Femur (tissue), 1 donor: ENCODE measurements around the gene LYPD6B.

ENCODE experiments used
- DNase-seq: peaks from one replicate; pipeline ENCODE4 v3.0.0-alpha.2; 2017

Gene LYPD6B

DNA sequence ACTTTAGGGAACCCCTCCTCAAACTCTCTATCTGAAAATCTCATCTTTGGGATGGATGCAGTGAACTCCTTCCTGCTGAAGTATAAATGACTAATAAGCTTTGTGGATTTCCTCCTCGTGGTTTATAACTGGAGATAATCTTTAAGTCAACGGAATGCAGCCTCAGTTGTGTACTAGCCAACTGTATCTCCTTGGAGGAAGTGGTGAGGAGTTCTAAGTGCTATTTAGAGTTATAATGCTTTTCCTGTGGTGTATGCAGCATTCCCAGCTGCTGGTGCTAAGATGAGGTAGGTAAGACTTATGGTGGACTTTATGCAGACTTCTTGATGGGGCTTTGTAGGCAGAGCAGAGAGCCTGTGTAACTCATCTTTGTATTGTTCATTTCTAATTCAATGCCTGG lies 90.9 kb downstream of the LYPD6B start:
- DNase-seq: no peak

DNA sequence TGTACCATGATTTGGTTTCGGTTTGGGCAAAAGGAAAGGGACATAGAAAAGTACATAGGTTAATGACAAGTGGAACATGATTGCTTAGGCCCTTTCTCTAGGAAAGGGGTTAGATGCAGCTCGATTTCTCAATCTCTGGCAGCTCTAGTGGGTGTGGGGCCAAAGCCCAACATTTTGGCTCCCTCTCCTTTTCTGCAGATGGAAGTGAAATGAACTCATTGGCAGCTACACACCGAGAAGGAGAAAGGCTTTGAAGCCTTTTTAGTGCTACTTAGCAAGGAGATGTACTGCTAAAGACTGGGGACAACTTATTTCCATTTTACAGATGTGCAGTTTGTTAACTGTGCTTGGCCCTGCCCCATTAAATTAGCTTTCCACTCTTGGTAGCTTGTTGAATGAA lies 93.8 kb downstream of the LYPD6B start:
- DNase-seq: no peak

DNA sequence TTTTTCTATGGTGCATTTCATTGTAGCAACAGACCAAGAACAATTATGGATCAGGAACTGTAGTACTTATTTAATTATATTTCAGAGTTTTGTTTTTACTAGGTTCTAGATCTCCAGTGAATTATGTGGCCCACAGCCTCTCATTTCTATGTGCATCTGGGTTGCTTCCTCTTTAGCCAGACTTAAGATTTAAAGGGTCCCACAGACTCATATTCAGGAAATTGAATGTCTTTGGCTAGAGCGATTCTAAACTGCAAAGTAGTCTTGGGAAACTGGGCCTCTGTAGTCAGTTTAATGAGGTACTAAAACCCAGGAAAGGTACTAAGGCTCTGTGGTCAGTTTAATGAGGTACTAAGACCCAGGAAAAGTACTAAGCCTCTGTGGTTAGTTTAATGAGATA lies 94.4 kb downstream of the LYPD6B start:
- DNase-seq: no peak

DNA sequence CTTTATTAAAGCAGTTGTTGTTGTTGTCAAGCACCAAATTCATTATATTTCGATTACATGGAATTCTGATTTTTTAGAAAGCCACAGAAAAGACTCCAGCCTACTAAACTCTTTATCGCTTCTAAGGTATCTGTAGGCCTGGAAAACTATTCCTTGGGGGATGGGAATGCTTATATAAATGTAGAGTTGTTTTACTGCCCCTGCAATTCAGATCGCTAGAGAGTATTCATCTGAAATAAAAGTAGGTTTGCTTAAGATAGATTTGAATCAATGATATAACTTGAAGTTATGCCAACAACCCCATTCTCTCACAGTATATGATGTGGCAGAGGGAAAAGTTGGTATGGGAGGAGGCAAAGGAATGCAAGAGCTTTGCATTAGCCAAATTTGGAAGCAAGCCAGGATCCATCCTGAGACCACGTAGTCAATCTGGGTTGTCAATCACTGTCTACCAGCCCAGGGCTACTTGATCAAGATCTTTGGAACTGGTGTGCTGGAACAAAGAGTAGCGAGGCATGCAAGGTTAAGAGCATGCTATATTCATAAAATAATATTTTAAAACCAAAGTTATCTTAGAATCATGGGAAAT lies 95.9 kb downstream of the LYPD6B start:
- no peak for DNase-seq

DNA sequence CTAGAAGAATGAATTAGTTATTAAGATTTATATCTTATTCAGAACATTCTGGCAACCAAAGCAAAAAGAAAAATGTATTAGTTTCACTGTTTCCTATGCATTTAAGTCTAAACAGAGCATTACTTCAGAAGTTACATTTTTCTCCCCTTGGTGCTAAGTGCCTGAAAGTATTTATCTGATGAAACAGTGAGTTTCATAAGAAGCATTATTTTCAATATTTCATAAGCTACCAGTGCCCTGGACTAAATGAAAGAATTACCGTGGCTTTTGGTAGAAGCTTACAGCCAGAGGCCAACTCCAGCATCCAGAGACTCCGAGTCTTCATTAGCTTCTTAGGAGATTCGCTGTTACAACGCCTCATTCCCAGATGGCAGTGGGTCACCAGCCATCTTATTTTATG lies 97.6 kb downstream of the LYPD6B start:
- DNase-seq: no peak

DNA sequence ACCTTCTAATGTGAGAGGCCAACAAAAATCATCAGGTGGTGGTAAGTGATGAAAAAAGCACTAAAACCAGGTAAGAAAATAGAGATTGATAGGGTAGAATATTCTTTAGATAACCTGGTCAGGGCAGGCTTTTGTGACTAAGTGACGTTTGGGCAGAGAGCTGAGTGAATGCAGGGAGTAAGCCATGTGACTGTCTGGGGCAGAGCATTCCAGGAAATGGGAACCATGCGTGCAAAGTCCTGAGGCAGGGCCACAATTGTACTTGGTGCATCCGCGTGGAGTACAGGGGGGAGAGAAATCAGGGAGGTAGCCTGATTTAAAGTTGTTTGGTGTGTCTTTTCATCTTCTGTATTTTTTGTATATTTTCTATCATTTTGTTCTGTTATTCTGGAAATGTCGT lies 102.5 kb downstream of the LYPD6B start:
- DNase-seq: no peak

DNA sequence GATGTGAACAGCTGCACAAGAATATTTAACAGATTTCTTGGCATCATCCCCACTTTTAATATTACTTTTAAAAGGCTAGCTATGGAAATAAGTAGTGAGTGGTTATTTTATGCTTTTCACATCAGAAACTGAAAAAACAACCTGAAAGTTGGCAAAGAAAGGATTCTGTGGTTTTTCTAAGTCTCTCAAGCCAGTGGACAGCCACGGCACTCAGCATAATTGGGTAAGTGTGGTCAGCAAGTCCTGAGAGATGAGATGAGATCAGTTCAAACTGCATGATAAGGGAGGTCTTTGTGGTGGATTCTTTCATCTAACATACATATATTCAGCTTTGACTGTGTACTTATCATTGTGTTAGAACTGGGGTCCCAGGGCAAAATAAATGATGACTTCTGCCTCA lies 105.2 kb downstream of the LYPD6B start:
- no peak for DNase-seq

DNA sequence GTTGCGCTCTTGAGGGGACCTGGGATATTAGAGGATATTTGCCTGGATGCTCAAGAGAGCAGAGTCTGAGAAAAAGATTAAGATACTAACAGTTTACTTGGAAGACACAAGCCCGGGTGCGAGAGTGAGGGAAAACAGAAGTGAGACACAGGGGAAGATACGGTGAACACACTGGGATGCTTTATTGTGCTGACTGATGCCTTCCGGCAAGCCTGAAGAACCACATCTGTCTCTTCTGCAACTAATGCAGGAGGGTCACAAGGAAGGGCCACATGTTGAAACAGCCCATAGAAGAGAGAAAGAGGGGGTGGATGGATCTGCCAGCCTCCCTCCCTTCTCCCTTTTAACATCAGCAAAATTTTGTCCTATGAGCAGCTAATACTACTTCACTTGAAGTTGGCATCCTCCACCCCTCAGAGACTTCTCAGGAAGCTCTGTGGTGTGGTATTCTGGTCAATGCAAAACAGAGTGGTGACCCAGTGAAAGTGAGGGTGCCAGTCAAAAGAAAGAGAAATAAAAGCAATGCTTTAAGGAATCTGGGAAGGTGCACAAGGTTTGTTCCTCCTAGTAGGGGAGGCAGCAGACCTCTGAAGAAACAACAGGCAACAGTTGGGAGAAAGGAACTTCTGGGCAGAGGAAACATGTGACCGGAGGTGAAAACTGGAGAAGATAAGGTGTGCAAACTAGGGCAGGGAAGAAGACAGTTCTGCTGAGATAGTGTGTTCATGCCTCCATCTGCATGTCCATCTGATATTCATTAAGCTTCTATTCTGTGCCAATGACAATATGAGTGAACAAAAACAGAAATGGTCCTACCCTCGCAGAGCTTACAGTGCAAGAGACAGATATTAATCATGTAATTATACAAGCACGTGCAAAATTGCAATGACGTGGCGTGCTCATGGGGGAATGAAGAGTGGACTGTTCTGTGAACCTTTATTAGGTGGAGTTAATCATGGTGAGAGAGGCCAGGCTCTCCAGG lies 107.1 kb downstream of the LYPD6B start:
- DNase-seq: no peak

DNA sequence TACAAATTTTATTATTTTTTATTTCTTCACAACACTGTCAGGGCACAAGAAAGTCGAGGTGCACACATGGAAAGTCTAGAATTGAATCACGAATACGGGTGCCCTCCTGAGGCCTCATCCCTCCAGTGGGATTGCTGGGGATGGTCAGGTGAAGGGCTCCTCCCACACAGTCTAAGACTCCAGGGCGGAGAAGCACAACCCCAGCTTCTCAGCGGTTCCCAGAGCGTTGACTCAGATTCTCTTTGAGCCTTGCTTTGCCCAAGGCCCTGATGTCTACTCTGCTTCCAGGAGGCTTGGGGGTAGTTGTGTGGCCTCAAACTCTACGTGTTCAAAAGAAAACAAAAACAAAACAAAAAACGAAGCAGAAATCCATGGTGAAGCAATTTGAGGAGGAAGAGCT lies 108.4 kb downstream of the LYPD6B start:
- DNase-seq: no peak

DNA sequence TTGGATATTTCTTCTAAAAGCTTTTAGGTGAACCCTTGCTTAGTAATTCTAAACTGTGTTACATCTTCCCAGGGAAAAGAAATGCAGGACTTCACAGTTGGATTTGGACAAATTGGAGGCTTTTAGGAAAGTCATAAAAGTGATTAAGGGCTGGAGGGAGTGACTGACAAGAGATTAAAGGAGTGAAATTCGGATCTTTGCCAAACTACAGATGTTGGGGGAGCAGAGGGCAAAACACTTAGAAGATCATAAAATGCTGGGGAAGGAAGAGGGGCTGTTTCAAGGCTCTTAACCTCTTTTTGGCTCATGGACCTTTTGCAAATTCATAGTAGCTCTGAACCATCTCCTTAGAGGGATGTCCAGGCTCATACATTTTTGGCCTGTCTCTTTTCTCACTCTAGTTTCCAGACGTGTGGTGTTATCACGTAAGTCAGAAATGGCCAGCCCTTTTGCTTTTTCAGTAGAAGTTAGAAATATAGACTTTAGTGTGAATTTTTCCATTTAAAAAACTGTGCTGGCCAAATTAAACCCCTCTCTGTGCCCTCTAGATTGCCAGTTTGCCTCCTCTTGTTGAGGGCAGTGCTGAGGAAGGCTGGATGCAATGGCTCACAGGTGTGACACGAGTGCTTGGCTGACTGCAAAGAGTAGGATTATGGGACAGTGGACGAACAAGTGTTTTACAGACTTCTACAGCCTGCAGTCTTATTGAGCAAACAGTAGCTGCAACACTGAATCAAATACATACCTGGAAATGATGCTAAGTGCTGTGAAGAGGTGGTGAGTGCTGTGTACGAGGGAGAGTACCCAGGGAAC lies 109.9 kb downstream of the LYPD6B start:
- DNase-seq: no peak

DNA sequence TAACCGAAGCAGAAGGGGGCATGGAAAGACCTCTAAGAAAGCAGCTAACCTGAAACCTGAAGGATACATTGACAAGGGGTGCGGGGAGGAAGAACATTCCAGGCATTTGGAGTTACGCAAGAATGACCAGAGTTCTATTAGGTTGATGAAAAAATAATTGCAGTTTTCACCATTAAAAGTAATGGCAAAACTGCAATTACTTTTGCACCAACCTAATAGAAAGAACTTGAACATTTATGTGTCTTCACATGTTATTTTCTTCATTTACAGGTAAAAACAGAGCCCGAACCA lies 110.5 kb downstream of the LYPD6B start:
- no peak for DNase-seq

DNA sequence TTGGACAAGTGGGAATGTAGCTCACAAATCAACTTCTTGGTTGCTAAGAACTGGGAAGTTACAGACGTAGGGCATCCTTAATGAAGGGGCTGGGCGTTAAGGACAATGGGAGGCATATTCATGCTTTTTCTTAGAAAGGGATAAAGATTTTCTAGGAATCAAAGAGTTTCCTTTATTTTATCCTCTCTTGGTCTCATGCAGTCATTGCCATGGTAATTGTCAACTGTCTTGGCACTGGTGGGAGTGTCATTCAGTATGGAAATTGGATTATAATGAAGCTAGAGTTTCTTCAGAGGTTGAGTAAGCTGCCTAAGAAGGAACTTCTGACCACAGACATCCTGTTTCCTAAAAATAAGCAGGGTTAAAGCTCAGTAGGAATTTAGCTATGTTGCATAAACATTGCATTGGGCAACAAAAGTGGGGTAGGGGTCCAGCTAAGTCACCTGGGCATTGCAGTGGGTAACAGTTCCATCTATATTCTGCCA lies 114.0 kb downstream of the LYPD6B start:
- no peak for DNase-seq

DNA sequence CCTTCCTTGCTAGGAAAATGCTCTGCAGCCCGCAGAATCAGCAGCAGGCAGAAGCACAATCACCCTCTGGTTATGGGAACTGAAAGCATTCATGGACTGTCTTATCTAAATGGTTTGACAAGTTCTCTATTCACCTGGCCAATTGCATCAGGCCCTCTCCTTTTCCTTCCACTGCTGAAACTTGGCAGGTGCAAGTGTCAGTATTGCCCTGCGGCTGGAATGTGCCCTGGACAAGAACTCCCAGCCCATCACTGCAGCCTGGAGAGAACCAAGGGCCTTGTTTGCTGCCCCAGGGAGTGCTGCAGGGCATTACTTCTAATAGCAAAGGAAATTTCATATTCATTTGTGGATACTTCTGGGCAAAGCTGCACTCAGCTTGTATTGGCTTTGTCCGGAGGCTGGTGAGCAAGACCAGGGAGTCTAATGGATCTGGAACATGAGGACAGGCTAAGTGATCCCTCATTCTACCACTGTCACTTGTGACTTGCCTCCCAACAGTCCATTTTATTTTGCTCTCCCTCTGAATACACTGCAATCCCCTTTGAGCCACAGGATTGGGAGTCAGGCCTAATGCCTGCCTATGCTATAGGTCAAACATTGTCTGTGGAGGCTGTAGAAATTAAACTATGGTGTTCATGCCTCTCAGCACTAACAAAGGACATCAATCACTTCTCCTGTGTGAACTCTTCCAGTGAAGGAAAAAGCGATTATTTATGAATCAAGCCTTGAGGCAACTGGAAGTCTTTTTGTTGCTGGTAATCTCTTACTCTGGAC lies 116.9 kb downstream of the LYPD6B start:
- no peak for DNase-seq

DNA sequence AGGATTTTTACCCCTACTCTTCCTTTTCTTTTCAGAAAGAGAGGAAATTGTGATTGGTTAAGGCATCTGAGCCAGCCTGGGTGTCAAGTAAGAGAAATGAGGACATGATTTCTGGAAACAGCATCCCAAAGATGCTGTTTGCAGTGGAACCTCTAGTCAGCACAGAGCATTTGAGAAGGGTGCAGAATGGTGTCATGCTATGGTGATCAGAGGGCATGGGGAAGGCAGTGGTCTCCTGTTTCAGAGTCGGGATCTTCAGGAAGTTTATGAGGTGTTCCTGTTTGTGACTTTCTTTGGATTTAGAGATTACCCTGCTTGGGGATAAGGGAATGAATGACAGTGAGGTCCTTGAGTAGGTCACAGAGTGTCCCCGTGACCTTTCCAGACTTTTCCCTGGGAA lies 117.5 kb downstream of the LYPD6B start:
- DNase-seq: no peak

DNA sequence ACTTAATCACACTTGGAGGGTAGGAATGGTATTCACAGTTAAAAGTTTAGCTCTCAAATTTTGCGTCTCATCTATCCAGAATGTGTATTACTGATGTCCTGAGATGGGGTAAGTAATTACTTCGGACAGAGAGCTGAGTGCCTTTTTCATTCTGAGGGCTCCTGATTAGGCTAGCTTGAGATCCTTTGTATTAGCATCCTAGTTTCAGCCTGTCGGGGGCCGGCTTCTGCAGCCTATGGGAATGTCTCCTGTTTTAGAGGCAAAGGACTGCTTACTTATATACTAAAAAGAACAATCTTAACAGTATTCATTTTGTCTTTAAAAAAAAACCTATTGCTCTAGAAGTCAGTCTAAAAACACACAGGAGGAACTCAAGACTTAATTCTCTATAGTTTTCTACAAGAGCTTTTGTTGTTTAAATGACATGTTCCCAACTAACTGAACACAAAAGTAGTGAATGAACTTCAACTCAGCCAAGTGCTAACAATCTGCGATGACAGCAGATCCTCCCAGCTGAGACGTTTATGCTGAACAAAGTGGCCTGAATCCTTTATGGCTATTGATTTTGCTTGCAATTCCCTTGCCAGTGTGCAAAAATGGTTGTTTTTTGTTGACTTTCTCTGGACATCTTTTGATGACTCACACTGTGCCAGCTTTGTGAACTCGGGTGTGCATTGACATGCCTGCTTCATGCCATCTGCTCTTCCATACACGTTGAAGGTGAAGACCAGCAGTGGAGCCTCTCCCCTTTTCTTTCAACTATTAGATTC lies 118.7 kb downstream of the LYPD6B start:
- DNase-seq: no peak

DNA sequence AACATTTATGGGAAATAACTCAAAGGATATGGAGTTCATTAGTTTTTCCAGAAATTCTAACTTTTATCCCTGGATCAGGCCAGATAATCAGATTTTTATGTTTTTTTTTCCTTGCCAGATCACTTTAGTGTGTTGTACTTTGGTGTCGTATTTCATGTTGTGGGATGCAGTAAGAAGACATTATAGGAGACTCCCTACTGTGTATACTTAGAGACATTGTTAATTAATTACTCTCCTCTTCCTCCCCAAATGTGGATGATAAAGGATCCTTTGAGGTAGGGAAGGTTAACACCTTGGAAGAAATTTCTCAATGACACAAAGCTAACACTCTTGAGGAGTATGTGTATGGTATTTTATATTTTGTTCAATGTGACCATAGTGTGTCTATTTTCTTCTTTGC lies 120.5 kb downstream of the LYPD6B start:
- no peak for DNase-seq

DNA sequence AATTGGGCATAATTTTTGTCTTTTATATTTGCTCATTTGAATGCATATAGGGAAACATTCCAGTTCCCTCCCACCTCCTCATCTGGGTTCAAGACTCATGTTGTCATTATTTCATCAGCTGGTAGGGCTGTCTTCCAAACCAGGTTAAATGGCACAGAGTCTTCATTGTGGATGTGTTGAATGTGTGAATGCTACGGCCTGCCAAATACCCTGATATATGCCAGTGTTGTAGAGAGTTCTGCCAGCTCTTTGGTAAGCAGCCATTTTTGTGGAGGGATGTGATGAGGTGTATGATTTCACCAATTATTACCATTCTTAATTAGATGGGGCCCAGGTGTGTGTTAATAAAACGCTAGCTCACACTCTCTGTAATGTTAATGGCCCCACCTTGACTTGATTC lies 121.7 kb downstream of the LYPD6B start:
- DNase-seq: no peak

DNA sequence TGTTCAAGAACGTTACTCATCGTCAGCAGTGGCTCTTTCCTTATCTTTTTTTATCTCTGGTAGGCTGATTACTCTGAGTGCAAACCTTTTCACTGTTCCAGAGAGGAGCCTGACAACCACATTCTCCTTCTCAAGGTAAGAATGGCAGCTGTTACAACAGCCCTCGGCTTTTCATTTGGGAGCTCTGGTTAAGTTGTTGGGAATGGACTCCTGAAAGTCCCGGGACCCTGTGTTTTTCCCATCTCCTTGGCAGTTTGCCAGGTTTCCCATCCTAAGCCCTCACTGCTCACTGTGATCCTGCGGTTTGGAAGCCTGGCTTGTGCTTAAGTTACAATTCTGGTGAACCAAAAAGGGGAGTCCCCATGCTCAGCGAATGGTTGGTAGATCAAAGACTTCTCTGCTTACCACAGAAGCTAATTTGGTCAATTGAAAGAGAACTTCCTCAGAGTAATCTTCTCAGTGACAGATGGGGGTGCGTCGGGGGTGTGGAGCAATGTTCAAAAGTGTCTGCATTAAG lies 122.3 kb downstream of the LYPD6B start:
- DNase-seq: peak; percentile 35

DNA sequence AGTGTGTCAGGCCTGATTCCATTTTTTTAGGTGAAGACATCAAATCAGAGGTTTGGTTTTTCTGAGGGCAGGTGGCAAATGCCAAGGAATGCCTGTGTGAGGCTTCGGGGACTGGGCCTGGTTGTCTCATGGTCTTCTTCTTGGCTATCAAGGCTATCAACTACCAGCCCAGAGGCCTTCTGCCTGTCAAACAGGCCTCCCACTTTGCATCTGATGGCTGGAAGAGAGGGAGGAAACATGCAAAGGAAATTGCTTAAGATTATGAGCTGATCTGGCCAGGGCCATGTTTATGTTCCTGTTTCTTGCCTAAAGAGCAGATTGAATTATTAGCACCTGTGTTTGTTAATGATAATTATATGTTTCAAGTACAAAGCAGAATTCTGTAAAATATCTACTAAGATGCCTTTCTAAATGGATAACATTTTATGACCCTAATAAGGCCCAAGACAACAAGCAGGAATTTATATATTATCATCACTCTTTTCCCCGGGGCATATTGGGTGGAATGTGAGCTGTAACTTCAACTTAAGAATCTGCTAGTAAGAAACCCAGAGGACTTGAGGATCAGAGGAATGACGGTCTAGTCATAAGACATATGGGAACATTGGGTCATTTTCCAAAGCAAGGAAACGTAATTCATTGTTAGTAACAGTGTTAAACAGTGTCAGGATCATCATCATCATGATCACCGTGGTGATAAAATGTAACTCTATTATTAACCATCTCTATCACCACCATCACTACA lies 123.2 kb downstream of the LYPD6B start:
- DNase-seq: no peak

DNA sequence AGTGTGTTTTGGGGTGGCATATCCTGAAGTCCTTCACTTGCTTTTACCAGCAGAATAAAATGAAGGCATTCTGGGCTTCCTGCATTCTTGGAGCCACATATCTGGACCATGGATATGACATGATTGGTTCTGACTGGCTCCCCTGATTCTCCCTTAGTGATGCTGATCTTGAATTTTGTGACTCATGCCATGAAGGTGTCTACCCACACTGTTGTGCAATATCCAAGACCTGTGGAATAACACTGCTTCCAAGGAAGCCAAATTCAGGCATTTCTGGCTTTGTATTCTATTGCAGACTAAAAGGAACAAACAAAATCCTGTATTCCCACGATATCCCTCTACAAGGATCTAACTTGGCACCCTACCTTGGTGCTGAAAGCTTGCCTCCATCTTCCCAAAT lies 125.8 kb downstream of the LYPD6B start:
- DNase-seq: no peak

DNA sequence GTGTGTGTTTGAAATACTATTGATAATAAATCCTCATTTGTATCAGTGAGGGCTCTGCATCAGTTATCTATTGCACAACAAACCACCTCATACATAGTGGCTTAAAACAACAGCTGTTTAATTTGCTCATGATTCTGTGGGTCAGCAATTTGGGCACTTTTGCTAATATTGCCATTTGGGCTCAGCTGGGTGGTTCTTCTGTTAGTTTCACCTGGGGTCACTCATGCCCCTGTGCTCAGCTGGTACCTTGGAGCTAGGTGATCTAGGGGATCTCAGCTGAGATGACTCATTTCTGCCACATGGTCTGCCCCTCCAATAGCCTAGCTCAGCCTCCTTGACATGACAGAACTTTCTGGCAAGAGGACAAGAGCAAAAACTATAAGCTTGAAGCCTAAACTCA lies 126.3 kb downstream of the LYPD6B start:
- no peak for DNase-seq
